K562 (cell line): ENCODE results near the gene CTRL. TPM values are rescaled to one million over a fixed set of nuclear protein-coding genes. Genes with fewer than 3 reads are reported as not detected.

Experiments
- ATAC-seq: fragments of 200-7000 bp; cut with Tn5 transposase; 3 replicates; pipeline ENCODE4 v1.9.1; 2020; ENCODE audit warnings: moderate library complexity
- BruUV-seq: library from RNA; stranded (reverse); fragments of 400-500 nt; replicated peaks from 2 replicates; lab custom pipeline; 2021; lab: Mats Ljungman, UMichigan
- CTCF ChIA-PET: fragments of 300-600 bp; formaldehyde crosslinking; extraction: SDS; loops from one replicate; lab custom pipeline; 2021; ENCODE audit warnings: low intra/inter-chr PET ratio; lab: Yijun Ruan, JAX
- POLR2A ChIA-PET: fragments of 300-600, 350-650 bp; sonication (Branson Sonifier 250); formaldehyde crosslinking; extraction: SDS; loops from one replicate; lab custom pipeline; 2021; ENCODE audit warnings: antibody characterized with exemption, inconsistent platforms; lab: Yijun Ruan, JAX
- DNase-seq, 4 experiments: peaks; one replicate each; pipeline versions ENCODE4 v3.0.0 to v3.0.0-alpha.2; 2011 to 2018; ENCODE audit warnings: low spot score in 3 of 4, mixed read lengths in 3 of 4; ENCODE audit errors: extremely low read depth in 1 of 4
- FAIRE-seq: peaks from 2 replicates; lab custom pipeline; 2011; peaks lifted over from hg19 to GRCh38; lab: Jason Lieb, UNC
- H2AFZ ChIP-seq: 2 replicates; pipeline ENCODE4 v1.6.0; 2011; ENCODE audit warnings: low read depth, low read length, control low read depth, inconsistent platforms
- H3K27ac ChIP-seq: fragments of 200-600 bp; 3 replicates; pipeline ENCODE4 v1.8.0; 2011; ENCODE audit warnings: low read depth, mild to moderate bottlenecking, control low read depth, inconsistent platforms, low read length, moderate library complexity, mixed read lengths; ENCODE audit errors: extremely low read depth
- H3K27me3 ChIP-seq, 2 experiments: fragments of 300-600 bp in 1 of 2; 2 replicates in 1 of 2; 3 replicates in 1 of 2; pipeline versions ENCODE4 v1.6.0 to v1.8.0; 2011; ENCODE audit warnings: inconsistent platforms in 2 of 2, low read length in 2 of 2, mild to moderate bottlenecking in 1 of 2, mixed read lengths in 1 of 2, moderate library complexity in 1 of 2; ENCODE audit not compliant: control insufficient read depth in 2 of 2, insufficient read depth in 2 of 2
- H3K36me3 ChIP-seq: fragments of 300-600 bp; 3 replicates; pipeline ENCODE4 v1.8.0; 2011; ENCODE audit warnings: mild to moderate bottlenecking, low read length, inconsistent platforms; ENCODE audit not compliant: control insufficient read depth, insufficient read depth
- H3K4me1 ChIP-seq, 2 experiments: fragments of 200-600 bp in 1 of 2; replicated peaks in 1 of 2; 2 replicates in 1 of 2; 3 replicates in 1 of 2; pipeline versions ENCODE4 v1.5.1 to v1.8.0; 2011; ENCODE audit warnings: inconsistent platforms in 2 of 2, low read length in 2 of 2, mild to moderate bottlenecking in 1 of 2, mixed read lengths in 1 of 2, moderate library complexity in 1 of 2; ENCODE audit not compliant: control insufficient read depth in 2 of 2, insufficient read depth in 2 of 2
- H3K4me2 ChIP-seq: 2 replicates; pipeline ENCODE4 v1.6.1; 2011; ENCODE audit warnings: low read length, control low read depth, inconsistent platforms, mixed read lengths; ENCODE audit not compliant: insufficient read depth
- H3K4me3 ChIP-seq: fragments of 200-600 bp; sonication (generic), shearing (Covaris generic); 2 replicates; pipeline ENCODE4 v1.5.1; 2016; ENCODE audit warnings: control low read depth, inconsistent platforms
- H3K79me2 ChIP-seq: fragments of 200-600 bp; 3 replicates; pipeline ENCODE4 v1.8.0; 2011; ENCODE audit warnings: low read length, inconsistent platforms; ENCODE audit not compliant: control insufficient read depth, insufficient read depth
- H3K9ac ChIP-seq, 2 experiments: 2 replicates each; pipeline versions ENCODE4 v1.6.0 to v1.6.1; 2011; ENCODE audit warnings: low read depth in 2 of 2, low read length in 2 of 2, control low read depth in 1 of 2, inconsistent platforms in 1 of 2, mild to moderate bottlenecking in 1 of 2, mixed read lengths in 1 of 2; ENCODE audit not compliant: insufficient read depth in 1 of 2
- H3K9me1 ChIP-seq: one replicate; pipeline ENCODE4 v1.6.0; 2011; ENCODE audit warnings: inconsistent platforms, mild to moderate bottlenecking, low read length, moderate library complexity; ENCODE audit not compliant: control insufficient read depth, insufficient read depth
- H3K9me3 ChIP-seq: replicated peaks from 2 replicates; pipeline ENCODE4 v1.5.1; 2011; ENCODE audit warnings: low read depth, low read length, inconsistent platforms; ENCODE audit not compliant: control insufficient read depth, insufficient read depth
- H4K20me1 ChIP-seq: replicated peaks from 2 replicates; pipeline ENCODE4 v1.6.1; 2011; ENCODE audit warnings: low read length, inconsistent platforms, mixed read lengths; ENCODE audit not compliant: control insufficient read depth, insufficient read depth
- BRF1 ChIP-seq: IDR thresholded peaks from 3 replicates; pipeline ENCODE4 v1.6.1; 2011; ENCODE audit warnings: borderline replicate concordance, mild to moderate bottlenecking; ENCODE audit not compliant: insufficient read length; ENCODE audit errors: extremely low read depth
- CREB3 ChIP-seq: fragments of 450-650 bp; conservative IDR thresholded peaks from 2 replicates; pipeline ENCODE4 v1.6.1; 2016; ENCODE audit warnings: missing genetic modification characterization, low read depth, mild to moderate bottlenecking, missing compliant biosample characterization, moderate library complexity
- HIVEP1 ChIP-seq: fragments of 250-450 bp; sonication (Bioruptor Pico); IDR thresholded peaks from 2 replicates; pipeline ENCODE4 v1.4.0; 2020; ENCODE audit warnings: mild to moderate bottlenecking
- HNRNPK ChIP-seq: fragments of 200-400 bp; formaldehyde crosslinking; IDR thresholded peaks from one replicate; pipeline ENCODE4 v1.6.1; 2018; ENCODE audit warnings: mild to moderate bottlenecking, low read depth, low read length; ENCODE audit not compliant: poor library complexity, severe bottlenecking
- ID3 ChIP-seq, 2 experiments: fragments of 250-450 bp in 1 of 2; fragments of 450-650 bp in 1 of 2; sonication (Bioruptor Pico) in 1 of 2; IDR thresholded peaks; 2 replicates each; pipeline versions ENCODE4 v1.6.1 to v1.8.0; 2016 to 2021; ENCODE audit warnings: mild to moderate bottlenecking in 2 of 2, moderate library complexity in 2 of 2, missing compliant biosample characterization in 1 of 2, missing genetic modification characterization in 1 of 2
- MIER1 ChIP-seq: fragments of 450-650 bp; IDR thresholded peaks from 2 replicates; pipeline ENCODE4 v1.6.1; 2016; ENCODE audit warnings: antibody characterized with exemption, mild to moderate bottlenecking, low read depth
- NBN ChIP-seq: fragments of 450-650 bp; IDR thresholded peaks from 2 replicates; pipeline ENCODE4 v1.6.1; 2016; ENCODE audit warnings: low read depth, mild to moderate bottlenecking
- PREB ChIP-seq: sonication (generic); formaldehyde crosslinking; IDR thresholded peaks from 2 replicates; pipeline ENCODE4 v1.8.1; 2023; ENCODE audit warnings: mild to moderate bottlenecking, missing genetic modification reagents
- RBM14 ChIP-seq: fragments of 200-400 bp; formaldehyde crosslinking; IDR thresholded peaks from 2 replicates; pipeline ENCODE4 v1.6.1; 2018; ENCODE audit warnings: low read depth, mild to moderate bottlenecking, low read length, moderate library complexity, borderline replicate concordance; ENCODE audit not compliant: insufficient read depth
- RERE ChIP-seq: sonication (generic); formaldehyde crosslinking; IDR thresholded peaks from 2 replicates; pipeline ENCODE4 v1.8.0; 2023; ENCODE audit warnings: missing genetic modification reagents, mild to moderate bottlenecking, borderline replicate concordance
- U2AF1 ChIP-seq: fragments of 200-400 bp; formaldehyde crosslinking; optimal IDR thresholded peaks from 2 replicates; pipeline ENCODE3; 2017; ENCODE audit warnings: mild to moderate bottlenecking, low read depth, low read length, moderate library complexity
- ZNF695 ChIP-seq: fragments of 450-650 bp; formaldehyde crosslinking; IDR thresholded peaks from 2 replicates; pipeline ENCODE4 v1.4.0; 2020; ENCODE audit warnings: mild to moderate bottlenecking, moderate library complexity
- WGBS: fragments of 100-300 bp; shearing (Covaris generic); methylation state at CpG from one replicate; pipeline ENCODE4 v1.1.6; 2016; ENCODE audit warnings: low coverage, mixed read lengths; ENCODE audit not compliant: insufficient coverage; ENCODE audit errors: missing lambda C conversion rate; 5-methylcytosine and 5-hydroxymethylcytosine counted together
- in situ Hi-C: fragments of 300-500 bp; cut with MboI; formaldehyde crosslinking; loops from 4 replicates; pipeline ENCODE4 v1.15.0; 2018; ENCODE audit warnings: inconsistent platforms, mixed read lengths
- intact Hi-C: fragments of 100-400 bp; cut with micrococcal nuclease; formaldehyde crosslinking; loops from 2 replicates; pipeline ENCODE4 v1.14.2; 2022
- polyA plus RNA-seq, 8 experiments: library from polyadenylated mRNA; depleted of rRNA in 4 of 8; stranded (reverse) in 5 of 8; unstranded in 3 of 8; fragments of >200 nt; fragmentation: Nextera tagmentation in 2 of 8; fragmentation: Illumina TruSeq in 1 of 8; extraction: Ambion mirVana in 2 of 8; extraction: Trizol in 1 of 8; gene quantifications; 2 replicates each; pipeline versions ENCODE4 v1.2.1 to v1.2.3, GENCODE V29; 2011 to 2014; ENCODE audit warnings: inconsistent platforms in 1 of 8, missing spikeins in 1 of 8
- total RNA-seq, 7 experiments: library from RNA; depleted of rRNA in 6 of 7; stranded (reverse); fragments of >200 nt in 6 of 7; fragmentation: Illumina TruSeq in 2 of 7; extraction: Trizol in 2 of 7; gene quantifications; 2 replicates each; pipeline versions ENCODE4 v1.2.1 to v1.2.3, GENCODE V29; 2011 to 2021; ENCODE audit warnings: low replicate concordance in 1 of 7

CTRL gene
- total and polyA plus RNA-seq, 9 of the 15 experiments (the other 6 are each of a cell fraction or from before 2014, with no cell fraction given), result 1.4 to 5.6 (median 2.5) TPM

GRCh38 chr16:67888331-67888730 lies 43.3 kb downstream of the CTRL start:
- no peaks in the 10 kb centered on the region for H3K9me3 ChIP-seq
- in situ Hi-C loops, result no loop called here
- no peak overlapping the region for H3K4me2 ChIP-seq
- 80% methylated on average over 3 of the region's 3 CpGs for WGBS
- no peaks in the 10 kb centered on the region for H3K9me1 ChIP-seq
- DNase-seq, result no peak
- no peak for TF ChIP-seq HIVEP1
- no peak for TF ChIP-seq BRF1
- no peak for TF ChIP-seq U2AF1
- TF ChIP-seq MIER1, result no peak
- no peak for TF ChIP-seq HNRNPK
- no peak for TF ChIP-seq ID3 (CRISPR knock-in tag; IDR thresholded peaks at IDR 0.05)
- no peak for TF ChIP-seq ID3 (tag; IDR thresholded peaks at IDR 0.05)
- TF ChIP-seq NBN, result no peak
- TF ChIP-seq PREB (CRISPR knock-in tag), result no peak
- TF ChIP-seq ZNF695 (CRISPR knock-in tag), result no peak
- TF ChIP-seq RBM14, result no peak
- no peak for TF ChIP-seq CREB3 (tag)
- no peak for TF ChIP-seq RERE
- TF ChIP-seq, all 486 proteins: peak for 0
- CTCF ChIA-PET, result no interaction called here
- no TSS peak for BruUV-seq
- Histone ChIP-seq H3K27me3 (no peaks in the 10 kb centered on the region), H3K79me2 (peaks cover 5% of the 10 kb centered on the region), H3K36me3 (peaks cover 19% of the 10 kb centered on the region; the same call in 2 of the 3 replicates), H3K4me3 (no peak overlapping the region), H2AFZ (no peak overlapping the region), H3K4me1 (peaks cover 9 to 39% of the 10 kb centered on the region in 2 experiments; a peak in 4 of 5 replicates), H3K27ac (no peak overlapping the region), H3K9ac (0 out of 4 replicates have a peak overlapping the region, but pooled peaks of 1 of the 2 experiments have one; percentile 37), H4K20me1 (peaks cover 12% of the 10 kb centered on the region)
- POLR2A ChIA-PET, result interaction anchor here (0.8 to 3.1 kb wide), 2 partner anchors 10 to 17 kb away, joined by 3 to 11 read pairs; no protein-coding TSS in a partner anchor
- intact Hi-C loops, result loop anchor here (10.0 kb wide), 1 partner anchor 156 kb away; no protein-coding TSS in a partner anchor
- FAIRE-seq, result no peak
- no peak for ATAC-seq
